Brain microvascular endothelial cell (primary cell): Measurements from ENCODE around the gene SNX24.

ENCODE experiments used
- DNase-seq: peaks from one replicate; pipeline ENCODE4 v3.0.0-alpha.2; 2020
- H3K27ac ChIP-seq: fragments of 250-450 bp; sonication (Bioruptor Pico); 2 replicates; pipeline ENCODE4 v1.5.1; 2020; ENCODE audit warnings: mild to moderate bottlenecking, moderate library complexity
- H3K27me3 ChIP-seq: fragments of 250-450 bp; sonication (Bioruptor Pico); replicated peaks from 2 replicates; pipeline ENCODE4 v1.5.1; 2020; ENCODE audit warnings: mild to moderate bottlenecking
- H3K36me3 ChIP-seq: fragments of 250-450 bp; sonication (Bioruptor Pico); replicated peaks from 2 replicates; pipeline ENCODE4 v1.5.1; 2020; ENCODE audit warnings: mild to moderate bottlenecking
- H3K4me3 ChIP-seq: 2 replicates; pipeline ENCODE4 v1.5.1; 2011; ENCODE audit warnings: low read depth, mild to moderate bottlenecking, control low read depth, low read length, moderate library complexity
- in situ Hi-C: cut with HindIII; loops from 2 replicates; pipeline ENCODE4 v1.10.0; 2017; ENCODE audit warnings: low sequenced_read_pairs, low pct_ligation_motif_present
- TF ChIP-seq, protein P1 (sequence below): IDR thresholded peaks from 2 replicates; pipeline ENCODE4 v1.5.1; 2011; ENCODE audit warnings: low read depth, mild to moderate bottlenecking, moderate library complexity, low read length, control low read depth, inconsistent platforms; ENCODE audit errors: missing control alignments

SNX24 gene

DNA sequence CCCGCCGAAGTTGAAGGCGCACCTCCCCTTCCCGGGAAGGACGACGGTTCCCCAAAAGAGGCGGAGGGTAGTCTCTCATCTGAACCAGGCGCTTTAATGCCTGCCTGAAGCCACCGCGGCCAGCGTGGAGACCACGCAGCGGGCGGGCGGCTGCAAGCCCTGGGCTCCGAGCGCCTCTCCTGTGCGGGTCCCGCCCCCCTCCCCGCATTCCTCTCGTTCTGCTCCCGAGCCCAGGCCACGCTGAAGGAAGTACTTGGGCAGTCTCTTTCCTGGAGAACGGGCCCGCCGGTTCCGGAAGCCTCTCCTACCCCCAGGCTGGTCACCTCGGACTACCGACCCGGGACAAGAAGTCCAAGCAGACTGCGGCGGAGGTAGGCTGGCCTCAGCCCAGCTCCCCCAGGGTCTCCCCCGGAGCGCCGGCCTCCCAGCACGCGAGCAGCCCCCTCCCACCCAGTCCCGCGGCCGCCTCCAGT, 190.5 kb downstream of the SNX24 start:
- Histone ChIP-seq H3K36me3 (no peaks in the 10 kb centered on the region), H3K4me3 (peak overlapping the region; percentile 84), H3K27ac (no peak overlapping the region), H3K27me3 (no peaks in the 10 kb centered on the region)
- peak; percentile 23 for DNase-seq
- TF ChIP-seq, protein P1, sequence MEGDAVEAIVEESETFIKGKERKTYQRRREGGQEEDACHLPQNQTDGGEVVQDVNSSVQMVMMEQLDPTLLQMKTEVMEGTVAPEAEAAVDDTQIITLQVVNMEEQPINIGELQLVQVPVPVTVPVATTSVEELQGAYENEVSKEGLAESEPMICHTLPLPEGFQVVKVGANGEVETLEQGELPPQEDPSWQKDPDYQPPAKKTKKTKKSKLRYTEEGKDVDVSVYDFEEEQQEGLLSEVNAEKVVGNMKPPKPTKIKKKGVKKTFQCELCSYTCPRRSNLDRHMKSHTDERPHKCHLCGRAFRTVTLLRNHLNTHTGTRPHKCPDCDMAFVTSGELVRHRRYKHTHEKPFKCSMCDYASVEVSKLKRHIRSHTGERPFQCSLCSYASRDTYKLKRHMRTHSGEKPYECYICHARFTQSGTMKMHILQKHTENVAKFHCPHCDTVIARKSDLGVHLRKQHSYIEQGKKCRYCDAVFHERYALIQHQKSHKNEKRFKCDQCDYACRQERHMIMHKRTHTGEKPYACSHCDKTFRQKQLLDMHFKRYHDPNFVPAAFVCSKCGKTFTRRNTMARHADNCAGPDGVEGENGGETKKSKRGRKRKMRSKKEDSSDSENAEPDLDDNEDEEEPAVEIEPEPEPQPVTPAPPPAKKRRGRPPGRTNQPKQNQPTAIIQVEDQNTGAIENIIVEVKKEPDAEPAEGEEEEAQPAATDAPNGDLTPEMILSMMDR, result no peak
- in situ Hi-C loops, result no loop called here

DNA sequence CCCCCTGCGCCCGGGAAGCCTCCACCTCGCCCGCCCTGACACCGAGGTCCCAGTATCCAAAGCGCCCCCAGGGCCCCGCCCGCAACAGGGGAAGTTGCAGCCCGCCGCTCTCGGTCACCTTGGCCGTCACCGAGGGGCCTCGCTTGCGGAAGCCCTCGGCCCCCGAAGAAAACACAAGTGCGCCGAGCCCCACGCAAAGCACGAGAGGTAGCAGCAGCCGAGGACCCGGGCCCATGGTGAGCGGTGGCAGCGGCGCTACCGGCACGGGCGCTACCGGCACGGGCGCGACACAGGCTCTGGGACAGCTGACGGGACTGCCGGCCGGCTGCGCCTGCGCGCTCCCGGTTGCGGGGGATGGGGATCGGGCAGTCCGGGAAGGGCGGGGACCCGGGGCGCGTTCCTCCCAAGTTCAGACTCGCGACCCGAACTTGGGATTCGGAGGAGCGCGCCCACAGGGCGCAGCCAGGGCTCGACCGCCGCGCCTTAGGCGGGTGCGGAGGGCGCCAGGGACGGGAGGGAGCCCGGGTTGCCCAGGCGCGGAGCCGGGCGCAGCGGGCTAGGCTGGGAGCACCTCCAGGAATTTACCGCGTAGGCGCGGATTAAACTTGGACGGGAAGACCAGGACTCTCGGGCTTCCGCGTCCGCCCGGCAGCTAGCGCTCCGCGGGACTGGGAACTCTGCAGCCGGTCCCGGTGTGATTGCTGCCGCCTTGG, 191.1 kb downstream of the SNX24 start, which contains the start of gene PPIC:
Gene PPIC (minus strand): TSS at position 335 of the 713 bp plus-strand sequence. CDS start 100 bp downstream, at position 235.
- H3K4me3 ChIP-seq, result peak within 1 kb of the TSS; percentile 84
- H3K27me3 ChIP-seq, result no peaks in the 10 kb centered on the region
- peak; percentile 62 for DNase-seq
- TF ChIP-seq, protein P1, result no peak
- no peaks in the 10 kb centered on the region for H3K36me3 ChIP-seq
- in situ Hi-C loops, result no loop called here
- peak within 1 kb of the TSS; percentile 30 for H3K27ac ChIP-seq

DNA sequence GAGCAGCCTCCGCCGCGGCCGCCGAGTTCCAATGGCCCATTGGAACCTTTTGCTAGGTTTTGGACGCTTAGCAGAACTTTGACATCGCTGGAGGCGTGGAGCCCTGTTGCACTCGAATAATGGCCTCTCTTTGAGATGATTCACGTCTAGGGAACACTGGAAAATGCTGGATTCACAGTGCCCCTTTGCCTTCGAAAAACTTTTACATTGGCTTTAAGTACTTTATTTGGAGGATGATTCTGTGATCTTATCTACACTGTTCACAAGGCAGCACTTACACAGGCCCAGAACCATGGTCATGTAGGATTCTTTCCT, 191.6 kb downstream of the SNX24 start:
- H3K36me3 ChIP-seq, result no peaks in the 10 kb centered on the region
- in situ Hi-C loops, result no loop called here
- TF ChIP-seq, protein P1, result no peak
- no peak for DNase-seq
- H3K27ac ChIP-seq, result peak overlapping the region; percentile 30
- peak overlapping the region; percentile 84 for H3K4me3 ChIP-seq
- no peaks in the 10 kb centered on the region for H3K27me3 ChIP-seq

DNA sequence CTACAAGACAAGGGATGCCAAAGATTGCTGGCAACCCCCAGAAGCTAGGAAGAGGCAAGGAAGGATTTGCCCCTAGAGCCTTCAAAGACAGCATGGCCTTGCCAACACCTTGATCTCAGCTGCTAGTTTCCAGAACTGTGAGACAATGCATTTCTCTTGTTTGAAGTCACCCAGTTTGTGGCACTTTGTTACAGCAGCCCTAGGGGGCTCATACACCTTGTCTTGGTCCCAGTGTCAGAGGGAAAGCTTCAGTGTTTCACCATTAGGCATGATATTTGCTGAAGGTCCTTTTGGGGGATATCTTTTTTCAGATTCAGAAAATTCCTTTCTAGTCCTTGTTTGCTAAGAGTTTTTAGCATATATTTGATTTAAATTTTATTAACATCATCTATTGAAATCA, 194.3 kb downstream of the SNX24 start:
- Histone ChIP-seq H3K27ac (no peak overlapping the region), H3K4me3 (no peak overlapping the region), H3K27me3 (no peaks in the 10 kb centered on the region), H3K36me3 (no peaks in the 10 kb centered on the region)
- DNase-seq, result no peak
- TF ChIP-seq, protein P1, result no peak
- in situ Hi-C loops, result no loop called here

DNA sequence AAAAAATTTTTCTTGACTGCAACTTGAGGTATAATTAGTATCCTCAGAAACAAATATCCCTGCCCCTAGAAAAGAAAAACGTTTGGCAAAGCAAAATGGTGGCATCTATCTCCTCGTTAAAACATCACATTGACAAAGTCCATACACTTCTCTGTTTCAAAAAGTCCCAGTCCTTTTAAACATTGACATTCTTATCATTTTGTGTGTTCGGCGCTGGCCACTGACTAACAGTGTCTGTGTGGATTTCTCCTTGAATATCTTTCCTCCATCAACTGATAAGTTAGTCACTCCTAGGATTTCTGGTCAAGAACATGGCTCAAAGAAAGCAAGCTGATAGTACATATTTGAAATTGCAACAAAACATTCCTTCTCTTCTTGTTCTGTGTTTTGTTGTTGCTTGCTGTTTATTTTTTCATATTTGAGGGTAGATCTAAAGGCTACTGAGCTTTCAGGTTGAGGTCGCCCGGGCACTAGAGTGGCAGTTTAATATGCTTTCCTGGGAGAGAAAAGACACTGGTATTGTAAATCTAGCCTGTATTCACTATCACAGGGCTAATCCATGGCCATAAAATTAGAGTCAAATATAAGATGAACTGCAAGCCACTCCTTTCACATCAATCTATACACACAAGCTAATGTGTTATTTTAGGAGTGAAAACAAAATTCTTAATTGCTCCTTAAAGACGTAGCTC, 199.7 kb downstream of the SNX24 start:
- H3K36me3 ChIP-seq, result no peaks in the 10 kb centered on the region
- H3K4me3 ChIP-seq, result no peak overlapping the region
- no peak overlapping the region for H3K27ac ChIP-seq
- no peak for DNase-seq
- TF ChIP-seq, protein P1, result no peak
- in situ Hi-C loops, result no loop called here
- no peaks in the 10 kb centered on the region for H3K27me3 ChIP-seq

DNA sequence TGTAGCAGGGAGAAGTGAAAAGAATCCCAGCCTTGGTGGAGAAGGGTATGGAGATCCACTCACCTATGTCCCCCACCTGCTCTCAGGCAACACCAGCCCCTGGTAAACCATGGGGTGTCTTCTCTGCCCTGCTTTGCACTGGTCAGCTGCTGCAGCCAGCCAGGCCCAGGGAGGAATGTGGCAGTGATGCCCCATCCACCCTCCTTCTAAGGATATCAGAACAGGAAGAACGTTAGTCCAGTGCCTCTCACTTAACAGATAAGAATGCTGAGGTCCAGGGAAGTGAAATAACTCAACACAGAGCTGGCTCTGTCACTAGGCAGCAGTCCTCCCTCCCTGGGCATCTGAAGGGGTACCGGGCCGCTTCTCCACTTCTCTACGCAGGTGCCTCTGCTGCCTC, 200.8 kb downstream of the SNX24 start:
- in situ Hi-C loops, result no loop called here
- TF ChIP-seq, protein P1, result no peak
- Histone ChIP-seq H3K27me3 (no peaks in the 10 kb centered on the region), H3K27ac (no peak overlapping the region), H3K36me3 (no peaks in the 10 kb centered on the region), H3K4me3 (no peak overlapping the region)
- no peak for DNase-seq
